Right lobe of liver (tissue), 6 donors: ENCODE data around the gene NME4. TPM values are rescaled to one million over a fixed set of nuclear protein-coding genes. Genes with fewer than 3 reads are reported as not detected.
A peak's percentile ranks its signal among the peaks of the same experiment; 100 is the strongest.
"Not testable (repeated sequence)": the region's sequence is repeated elsewhere in the genome, so short reads cannot be mapped to it uniquely, and the experiment has no call there.

Source experiments
- ATAC-seq, 4 donors: fragments of 200-7000 bp; cut with Tn5 transposase; one replicate each; pipeline ENCODE4 v1.9.1; 2020; ENCODE audit warnings: mild to moderate bottlenecking in 4 of 4, moderate library complexity in 4 of 4
- DNase-seq, 3 donors: peaks; one replicate each; pipeline ENCODE4 v3.0.0-alpha.2; 2020
- H3K27ac ChIP-seq, 3 donors: fragments of 200-600 bp; one replicate each; pipeline ENCODE4 v1.8.0; 2022
- H3K27me3 ChIP-seq, 2 donors: fragments of 200-600 bp; one replicate each; pipeline ENCODE4 v1.8.0; 2022
- H3K36me3 ChIP-seq, 4 donors: fragments of 200-600 bp; sonication (generic) in 1 of 4; one replicate each; pipeline versions ENCODE4 v1.5.1 to v1.8.0; 2017 to 2022; ENCODE audit warnings: control low read depth in 1 of 4
- H3K4me1 ChIP-seq, 4 donors: fragments of 200-600 bp; sonication (generic) in 1 of 4; one replicate each; pipeline versions ENCODE4 v1.5.1 to v1.8.0; 2017 to 2022; ENCODE audit warnings: control low read depth in 1 of 4
- H3K4me3 ChIP-seq, 3 donors: fragments of 200-600 bp; one replicate each; pipeline ENCODE4 v1.8.0; 2022
- H3K9me3 ChIP-seq, 4 donors: fragments of 200-600 bp; sonication (generic) in 1 of 4; one replicate each; pipeline versions ENCODE4 v1.5.1 to v1.8.0; 2017 to 2022; ENCODE audit warnings: control low read depth in 1 of 4
- POLR2A ChIP-seq: fragments of 450-650 bp; IDR thresholded peaks from one replicate; pipeline ENCODE4 v1.6.1; 2017; ENCODE audit warnings: antibody characterized with exemption, mild to moderate bottlenecking
- WGBS: methylation state at CpG from one replicate; pipeline ENCODE4 v1.1.6; 2018; ENCODE audit warnings: low coverage, low lambda C conversion rate; ENCODE audit not compliant: insufficient coverage; ENCODE audit errors: missing lambda C conversion rate; 5-methylcytosine and 5-hydroxymethylcytosine counted together
- intact Hi-C, 2 donors: fragments of 100-400 bp; cut with DNase I; formaldehyde crosslinking; loops; one replicate each; pipeline versions ENCODE4 v1.11.2 to v1.14.1; 2022
- total RNA-seq, 6 experiments: library from RNA; depleted of rRNA in 2 of 6; stranded (reverse); fragments of >200 nt in 2 of 6; fragmentation: NEBNext Ultra II Directional in 3 of 6; extraction: Animal tissue kit (Norgen Biotek cat#: 25700) in 3 of 6; gene quantifications; one replicate each; pipeline versions ENCODE4 v1.1.0 to v1.2.4, GENCODE V29; 2016 to 2023
- TF ChIP-seq, protein P1 (sequence below), 4 donors: fragments of 200-600 bp in 3 of 4; fragments of 450-650 bp in 1 of 4; IDR thresholded peaks; one replicate each; pipeline versions ENCODE4 v1.5.1 to v1.8.0; 2016 to 2022; ENCODE audit warnings: antibody characterized with exemption in 4 of 4, mild to moderate bottlenecking in 2 of 4
- donor health status: DM: no; HTN: yes; CAD: no.
- donor health status: DM: no; HTN: no; CAD: no.
- donor health status: DM: no; HTN: no; CAD: no.
- donor health status: DM: no; HTN: yes; CAD: no.
- donor health status: DM: no; HTN: yes; CAD: no.

NME4 gene
- total RNA-seq, 6 experiments from 2014 or later, result 50.3 to 83.6 (median 61.0) TPM

DNA sequence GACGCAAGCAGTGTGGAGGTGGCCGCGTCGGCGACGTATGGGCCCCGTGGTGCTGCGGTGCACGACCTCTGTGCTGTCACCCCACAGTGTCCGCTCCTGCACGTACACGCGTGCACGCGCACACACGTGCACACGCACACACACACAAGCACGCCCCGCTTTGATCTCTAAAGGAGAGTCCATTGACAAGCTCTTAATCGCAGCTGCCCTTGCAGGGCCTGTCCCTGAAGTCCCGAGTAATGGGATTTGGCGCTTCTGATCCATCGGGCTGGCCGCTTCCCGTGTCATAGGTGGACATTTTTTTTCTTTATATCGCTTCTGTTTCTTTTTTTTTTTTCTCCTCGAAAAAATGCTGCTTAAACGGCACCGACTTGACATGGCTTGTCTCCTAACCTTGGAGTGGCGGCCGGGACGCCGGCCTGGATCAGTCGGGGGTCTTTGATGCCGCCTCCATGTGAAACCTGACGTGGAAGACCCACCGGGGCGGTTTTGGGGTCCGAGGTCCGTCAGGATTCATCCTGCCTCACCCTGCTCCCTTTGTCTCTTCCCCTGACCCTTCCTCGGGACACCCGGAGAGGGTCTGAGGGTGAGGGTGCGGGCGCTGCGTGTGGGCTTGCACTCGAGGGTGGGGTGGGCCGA, 36.2 kb upstream of the NME4 start:
- intact Hi-C loops, result loop anchor here in 1 of 2 donors (10.0 kb wide), 1 partner anchor 126 kb away; the partner anchor contains the start of gene FAM234A
- 68% methylated on average over 8 of the region's 47 CpGs for WGBS

DNA sequence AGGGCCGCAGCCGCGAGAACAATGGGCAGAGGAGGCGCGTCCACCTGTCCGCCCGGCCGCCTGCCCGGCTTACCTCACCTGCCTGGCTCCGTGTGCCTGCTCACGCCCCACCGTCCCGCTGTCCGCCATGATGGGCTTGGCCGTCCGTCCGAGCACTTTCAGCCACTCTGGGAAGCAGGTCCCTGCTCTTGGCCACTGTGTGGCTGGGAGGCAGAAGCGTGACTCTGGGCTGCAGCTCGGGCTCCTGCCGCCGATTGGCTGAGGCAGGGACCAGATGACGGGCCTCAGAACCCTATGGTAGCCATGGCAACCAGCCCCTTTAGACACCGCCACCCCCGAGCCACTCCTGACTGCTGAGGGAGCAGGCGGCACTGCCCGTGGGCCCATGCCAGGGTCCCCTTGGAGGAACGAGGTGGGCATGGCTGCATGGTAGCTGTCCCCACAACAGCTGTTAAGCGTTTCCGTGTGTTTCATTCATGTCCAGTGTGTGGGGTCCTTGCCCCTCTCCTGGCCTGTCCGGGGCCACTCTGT, 35.6 kb upstream of the NME4 start:
- H3K27ac ChIP-seq, result no peak overlapping the region
- H3K36me3 ChIP-seq, result peaks cover 0 to under 1% (median 0%) of the 10 kb centered on the region in 4 donors
- intact Hi-C loops, result loop anchor here in 1 of 2 donors (10.0 kb wide), 1 partner anchor 127 kb away; the partner anchor contains the start of gene FAM234A
- ATAC-seq, result no peak
- TF ChIP-seq, protein P1, sequence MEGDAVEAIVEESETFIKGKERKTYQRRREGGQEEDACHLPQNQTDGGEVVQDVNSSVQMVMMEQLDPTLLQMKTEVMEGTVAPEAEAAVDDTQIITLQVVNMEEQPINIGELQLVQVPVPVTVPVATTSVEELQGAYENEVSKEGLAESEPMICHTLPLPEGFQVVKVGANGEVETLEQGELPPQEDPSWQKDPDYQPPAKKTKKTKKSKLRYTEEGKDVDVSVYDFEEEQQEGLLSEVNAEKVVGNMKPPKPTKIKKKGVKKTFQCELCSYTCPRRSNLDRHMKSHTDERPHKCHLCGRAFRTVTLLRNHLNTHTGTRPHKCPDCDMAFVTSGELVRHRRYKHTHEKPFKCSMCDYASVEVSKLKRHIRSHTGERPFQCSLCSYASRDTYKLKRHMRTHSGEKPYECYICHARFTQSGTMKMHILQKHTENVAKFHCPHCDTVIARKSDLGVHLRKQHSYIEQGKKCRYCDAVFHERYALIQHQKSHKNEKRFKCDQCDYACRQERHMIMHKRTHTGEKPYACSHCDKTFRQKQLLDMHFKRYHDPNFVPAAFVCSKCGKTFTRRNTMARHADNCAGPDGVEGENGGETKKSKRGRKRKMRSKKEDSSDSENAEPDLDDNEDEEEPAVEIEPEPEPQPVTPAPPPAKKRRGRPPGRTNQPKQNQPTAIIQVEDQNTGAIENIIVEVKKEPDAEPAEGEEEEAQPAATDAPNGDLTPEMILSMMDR (IDR thresholded peaks at IDR 0.05), result no peak
- no peak for TF ChIP-seq POLR2A
- no peaks in the 10 kb centered on the region for H3K27me3 ChIP-seq
- H3K4me3 ChIP-seq, result no peak overlapping the region
- no peaks in the 10 kb centered on the region for H3K9me3 ChIP-seq
- WGBS, result 30% methylated on average over 2 of the region's 30 CpGs
- DNase-seq, result peak in 1 of 3 donors; percentile 45
- no peaks in the 10 kb centered on the region for H3K4me1 ChIP-seq

More for the DNA sequence above, 36.2 kb upstream of the NME4 start:
- no peak overlapping the region for H3K27ac ChIP-seq
- no peaks in the 10 kb centered on the region for H3K9me3 ChIP-seq
- H3K27me3 ChIP-seq, result no peaks in the 10 kb centered on the region
- TF ChIP-seq, protein P1 (IDR thresholded peaks at IDR 0.05), result no peak
- no peak for TF ChIP-seq POLR2A
- DNase-seq (no peak), ATAC-seq (no peak)
- no peak overlapping the region for H3K4me3 ChIP-seq
- H3K4me1 ChIP-seq, result no peaks in the 10 kb centered on the region
- H3K36me3 ChIP-seq, result no peaks in the 10 kb centered on the region

DNA sequence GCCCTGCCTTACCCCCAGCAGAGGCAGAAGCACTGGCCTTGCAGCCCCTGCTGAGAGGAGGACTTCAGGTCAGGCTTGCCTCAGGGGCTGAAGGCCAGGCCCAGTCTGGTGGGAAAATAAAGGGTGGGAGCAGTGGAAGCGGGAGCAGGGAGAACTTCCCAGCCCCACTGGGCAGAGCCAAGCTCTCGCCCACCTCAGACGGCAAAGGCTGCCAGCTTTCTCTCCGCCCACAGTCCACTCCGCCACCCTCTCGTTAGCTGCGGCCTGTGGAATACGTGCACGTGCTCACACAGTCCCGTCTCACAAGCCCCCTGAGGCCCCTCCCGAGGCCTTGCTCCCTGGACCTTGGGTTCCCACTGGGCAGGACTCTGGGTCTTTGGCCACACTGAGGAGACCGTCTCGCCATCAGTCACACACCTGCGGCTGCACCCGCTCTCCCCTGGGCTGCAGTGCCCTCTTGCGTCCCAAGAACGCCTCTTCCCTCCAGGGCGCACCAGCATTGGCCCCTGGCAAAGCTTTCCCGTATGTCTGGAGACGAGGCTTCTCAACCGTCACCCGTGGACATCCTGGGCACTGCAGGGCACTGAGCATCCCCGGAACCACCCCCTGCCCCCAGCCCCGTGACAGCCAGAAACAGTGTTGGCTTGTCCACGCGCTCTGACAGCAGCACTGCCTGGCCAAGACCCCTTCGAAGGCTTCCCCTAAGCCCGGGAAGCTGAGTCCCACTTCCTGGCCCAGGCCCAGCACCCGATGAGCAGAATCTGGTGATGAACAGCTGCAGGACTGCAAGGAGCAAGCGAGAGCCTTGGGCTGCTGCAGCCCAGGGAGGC, 34.9 kb upstream of the NME4 start:
- no peak overlapping the region for H3K4me3 ChIP-seq
- whole genome bisulfite sequencing, result 13% methylated on average over 7 of the region's 30 CpGs
- H3K27ac ChIP-seq, result no peak overlapping the region
- H3K36me3 ChIP-seq, result peaks cover 0 to 6% (median 0%) of the 10 kb centered on the region in 4 donors
- intact Hi-C loops, result loop anchor here in 1 of 2 donors (10.0 kb wide), 1 partner anchor 127 kb away; the partner anchor contains the start of gene FAM234A
- no peaks in the 10 kb centered on the region for H3K27me3 ChIP-seq
- TF ChIP-seq POLR2A, result no peak
- TF ChIP-seq, protein P1 (IDR thresholded peaks at IDR 0.05), result peak; percentile 64 to 82 (median 80)
- H3K4me1 ChIP-seq, result no peaks in the 10 kb centered on the region
- peak; percentile 85 to 95 (median 91) for ATAC-seq
- DNase-seq, result peak; percentile 81 to 85 (median 84)
- no peaks in the 10 kb centered on the region for H3K9me3 ChIP-seq

DNA sequence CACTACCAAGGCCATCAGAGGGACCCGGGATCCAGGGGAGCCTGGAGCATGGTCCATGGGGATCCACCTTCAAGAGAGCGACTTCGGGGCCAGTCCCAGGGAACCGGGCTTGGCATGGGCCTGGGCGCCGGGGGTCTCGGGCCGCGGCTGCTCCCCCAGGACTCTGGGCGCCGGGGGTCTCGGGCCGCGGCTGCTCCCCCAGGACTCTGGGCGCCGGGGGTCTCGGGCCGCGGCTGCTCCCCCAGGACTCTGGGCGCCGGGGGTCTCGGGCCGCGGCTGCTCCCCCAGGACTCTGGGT, 34.3 kb upstream of the NME4 start:
- H3K36me3 ChIP-seq, result peaks cover 0 to 11% (median 0%) of the 10 kb centered on the region in 4 donors
- H3K4me3 ChIP-seq, H3K4me1 ChIP-seq, H3K27ac ChIP-seq, ATAC-seq, H3K27me3 ChIP-seq, H3K9me3 ChIP-seq, DNase-seq: not testable (repeated sequence)
- WGBS, result no CpG with 5 or more reads among the region's 24 CpGs
- intact Hi-C loops, result loop anchor here in 1 of 2 donors (10.0 kb wide), 1 partner anchor 128 kb away; the partner anchor contains the start of gene FAM234A
